GM23338 (cell line): Measurements from ENCODE around the gene ARHGEF25.

Experiments
- POLR2AphosphoS5 ChIP-seq: IDR thresholded peaks from 2 replicates; pipeline ENCODE4 v1.6.1; 2016; ENCODE audit warnings: antibody characterized with exemption, low read depth
- REST ChIP-seq: IDR thresholded peaks from one replicate; pipeline ENCODE4 v1.6.1; 2018; ENCODE audit warnings: antibody characterized with exemption; ENCODE audit not compliant: unreplicated experiment
- TF ChIP-seq, protein P1 (sequence below), 2 experiments: fragments of 200-600 bp in 1 of 2; sonication (generic) in 1 of 2; conservative IDR thresholded peaks; 2 replicates each; pipeline versions ENCODE4 v1.5.1 to v1.6.1; 2016 to 2017; ENCODE audit warnings: antibody characterized with exemption in 2 of 2, low read depth in 2 of 2, mild to moderate bottlenecking in 2 of 2, moderate library complexity in 1 of 2

DNA sequence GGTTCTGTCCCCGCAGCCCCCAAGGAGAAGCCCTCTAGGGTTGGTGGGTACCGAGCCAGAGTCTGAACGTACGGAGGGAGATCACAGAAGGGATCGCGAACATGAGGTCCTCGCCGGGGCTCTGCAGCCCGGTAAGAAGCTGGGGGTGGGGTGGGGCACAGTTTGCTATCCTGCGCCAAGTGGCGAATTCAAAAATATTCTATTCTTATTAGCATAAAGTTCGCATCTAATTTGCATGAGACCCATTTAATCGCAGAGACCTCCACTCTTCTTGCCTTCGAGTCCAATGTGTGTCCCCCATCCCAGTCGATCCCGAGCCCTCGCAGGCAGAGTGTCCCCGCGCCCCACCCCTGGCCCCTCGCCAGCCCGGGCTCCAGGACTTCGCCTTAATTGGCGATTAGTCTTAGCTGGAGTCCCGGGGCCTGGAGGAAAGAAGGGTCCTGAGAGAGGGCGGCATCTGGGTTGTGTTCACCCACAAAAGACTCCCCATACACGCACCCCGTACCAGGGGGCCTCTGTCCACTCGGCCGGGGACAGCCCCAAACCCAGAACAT lies 604 bp upstream of the ARHGEF25 start:
- TF ChIP-seq POLR2AphosphoS5: no peak; the same call in 1 of the 2 replicates
- TF ChIP-seq REST: no peak
- TF ChIP-seq, protein P1, sequence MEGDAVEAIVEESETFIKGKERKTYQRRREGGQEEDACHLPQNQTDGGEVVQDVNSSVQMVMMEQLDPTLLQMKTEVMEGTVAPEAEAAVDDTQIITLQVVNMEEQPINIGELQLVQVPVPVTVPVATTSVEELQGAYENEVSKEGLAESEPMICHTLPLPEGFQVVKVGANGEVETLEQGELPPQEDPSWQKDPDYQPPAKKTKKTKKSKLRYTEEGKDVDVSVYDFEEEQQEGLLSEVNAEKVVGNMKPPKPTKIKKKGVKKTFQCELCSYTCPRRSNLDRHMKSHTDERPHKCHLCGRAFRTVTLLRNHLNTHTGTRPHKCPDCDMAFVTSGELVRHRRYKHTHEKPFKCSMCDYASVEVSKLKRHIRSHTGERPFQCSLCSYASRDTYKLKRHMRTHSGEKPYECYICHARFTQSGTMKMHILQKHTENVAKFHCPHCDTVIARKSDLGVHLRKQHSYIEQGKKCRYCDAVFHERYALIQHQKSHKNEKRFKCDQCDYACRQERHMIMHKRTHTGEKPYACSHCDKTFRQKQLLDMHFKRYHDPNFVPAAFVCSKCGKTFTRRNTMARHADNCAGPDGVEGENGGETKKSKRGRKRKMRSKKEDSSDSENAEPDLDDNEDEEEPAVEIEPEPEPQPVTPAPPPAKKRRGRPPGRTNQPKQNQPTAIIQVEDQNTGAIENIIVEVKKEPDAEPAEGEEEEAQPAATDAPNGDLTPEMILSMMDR (conservative IDR thresholded peaks at IDR 0.05; ENCODE audit: low read depth in 2 of 2): no peak
